CD14-positive monocyte (primary cell): ENCODE data around the gene HCK. TPM values are rescaled to one million over a fixed set of nuclear protein-coding genes. Genes with fewer than 3 reads are reported as not detected.
"Not testable (repeated sequence)": the region's sequence is repeated elsewhere in the genome, so short reads cannot be mapped to it uniquely, and the experiment has no call there.

Experiments
- DNase-seq, 3 donors: peaks; one replicate each; pipeline ENCODE4 v3.0.0-alpha.2; 2011 to 2022
- H2AFZ ChIP-seq: 2 replicates; pipeline ENCODE4 v1.6.0; 2012; ENCODE audit warnings: mild to moderate bottlenecking, low read depth, low read length, inconsistent platforms; ENCODE audit not compliant: insufficient read depth, poor library complexity, severe bottlenecking
- H3K27ac ChIP-seq, 2 donors: 1 replicate in 1 of 2; 2 replicates in 1 of 2; pipeline ENCODE4 v1.5.1; 2012 to 2013; ENCODE audit warnings: low read length in 2 of 2, control low read depth in 1 of 2, inconsistent platforms in 1 of 2, low read depth in 1 of 2, mild to moderate bottlenecking in 1 of 2
- H3K27me3 ChIP-seq, 2 donors: one replicate each; pipeline versions ENCODE4 v1.6.0 to v1.6.1; 2011 to 2013; ENCODE audit warnings: low read length in 2 of 2; ENCODE audit not compliant: control insufficient read depth in 2 of 2, insufficient read depth in 2 of 2
- H3K36me3 ChIP-seq, 2 donors: replicated peaks in 1 of 2; 1 replicate in 1 of 2; 2 replicates in 1 of 2; pipeline versions ENCODE4 v1.5.1 to v1.6.1; 2012 to 2013; ENCODE audit warnings: low read length in 2 of 2, control low read depth in 1 of 2, inconsistent platforms in 1 of 2, mild to moderate bottlenecking in 1 of 2; ENCODE audit not compliant: insufficient read depth in 2 of 2, control insufficient read depth in 1 of 2
- H3K4me1 ChIP-seq, 2 donors: 1 replicate in 1 of 2; 2 replicates in 1 of 2; pipeline versions ENCODE4 v1.5.1 to v1.6.1; 2012 to 2013; ENCODE audit warnings: low read length in 2 of 2, control low read depth in 1 of 2, inconsistent platforms in 1 of 2, mild to moderate bottlenecking in 1 of 2, moderate library complexity in 1 of 2; ENCODE audit not compliant: insufficient read depth in 2 of 2, control insufficient read depth in 1 of 2
- H3K4me2 ChIP-seq: replicated peaks from 2 replicates; pipeline ENCODE3; 2012; ENCODE audit warnings: low read length, moderate library complexity, mild to moderate bottlenecking; ENCODE audit not compliant: poor library complexity, severe bottlenecking; ENCODE audit errors: extremely low read depth
- H3K4me3 ChIP-seq, 3 experiments: fragments of 200-600 bp in 1 of 3; sonication (generic) in 1 of 3; replicated peaks in 1 of 3; 1 replicate in 2 of 3; 2 replicates in 1 of 3; pipeline ENCODE4 v1.5.1; 2011 to 2013; ENCODE audit warnings: low read length in 3 of 3, mild to moderate bottlenecking in 3 of 3, control low read depth in 2 of 3, low read depth in 2 of 3, inconsistent platforms in 1 of 3, moderate library complexity in 1 of 3
- H3K79me2 ChIP-seq: 2 replicates; pipeline ENCODE4 v1.6.0; 2012; ENCODE audit warnings: mild to moderate bottlenecking, control low read depth, inconsistent platforms, low read length, moderate library complexity; ENCODE audit not compliant: insufficient read depth
- H3K9ac ChIP-seq: 2 replicates; pipeline ENCODE4 v1.6.0; 2017; ENCODE audit warnings: low read length, mild to moderate bottlenecking; ENCODE audit not compliant: insufficient read depth, poor library complexity, severe bottlenecking
- H3K9me3 ChIP-seq, 2 donors: replicated peaks in 1 of 2; 1 replicate in 1 of 2; 2 replicates in 1 of 2; pipeline versions ENCODE4 v1.5.1 to v1.6.1; 2012 to 2013; ENCODE audit warnings: low read length in 2 of 2, control low read depth in 1 of 2; ENCODE audit not compliant: control insufficient read depth in 1 of 2, insufficient read depth in 1 of 2
- H4K20me1 ChIP-seq: 2 replicates; pipeline ENCODE4 v1.6.0; 2012; ENCODE audit warnings: mild to moderate bottlenecking, low read length, control low read depth, moderate library complexity; ENCODE audit not compliant: insufficient read depth
- H3K27ac Mint-ChIP-seq, 7 donors: one replicate each; pipeline ENCODE4 v1.8.0; 2020; ENCODE audit warnings: mild to moderate bottlenecking in 7 of 7, mixed read lengths in 7 of 7, moderate library complexity in 6 of 7, inconsistent platforms in 2 of 7
- H3K27me3 Mint-ChIP-seq, 3 donors: one replicate each; pipeline ENCODE4 v1.8.0; 2021 to 2022; ENCODE audit warnings: low read depth in 3 of 3, mild to moderate bottlenecking in 3 of 3, mixed read lengths in 3 of 3, moderate library complexity in 3 of 3, inconsistent platforms in 1 of 3
- H3K36me3 Mint-ChIP-seq, 2 donors: one replicate each; pipeline ENCODE4 v1.8.0; 2020; ENCODE audit warnings: mixed read lengths in 2 of 2, inconsistent platforms in 1 of 2, mild to moderate bottlenecking in 1 of 2
- H3K4me1 Mint-ChIP-seq: one replicate; pipeline ENCODE4 v1.8.0; 2020; ENCODE audit warnings: mild to moderate bottlenecking, mixed read lengths
- H3K4me3 Mint-ChIP-seq, 2 donors: one replicate each; pipeline ENCODE4 v1.8.0; 2020; ENCODE audit warnings: mild to moderate bottlenecking in 2 of 2, mixed read lengths in 2 of 2, moderate library complexity in 1 of 2
- H3K9me3 Mint-ChIP-seq, 7 donors: one replicate each; pipeline ENCODE4 v1.8.0; 2020 to 2022; ENCODE audit warnings: mixed read lengths in 7 of 7, mild to moderate bottlenecking in 6 of 7, moderate library complexity in 6 of 7, inconsistent platforms in 2 of 7
- CTCF ChIP-seq: fragments of 200-600 bp; IDR thresholded peaks from one replicate; pipeline ENCODE4 v1.8.0; 2022; ENCODE audit warnings: antibody characterized with exemption, mild to moderate bottlenecking
- WGBS: methylation state at CpG from one replicate; pipeline ENCODE4 v1.1.5; 2013; ENCODE audit warnings: missing lambda C conversion rate; ENCODE audit not compliant: insufficient coverage; 5-methylcytosine and 5-hydroxymethylcytosine counted together
- intact Hi-C, 2 donors: fragments of 100-400 bp; cut with micrococcal nuclease; formaldehyde crosslinking; loops; one replicate each; pipeline versions ENCODE4 v1.15.0 to v1.15.1; 2023
- polyA plus RNA-seq, 3 donors: library from polyadenylated mRNA; depleted of rRNA in 1 of 3; unstranded in 2 of 3; stranded (reverse) in 1 of 3; fragments of 300-500 nt in 2 of 3; fragments of >200 nt in 1 of 3; fragmentation: Illumina TruSeq in 2 of 3; gene quantifications; 1 replicate in 2 of 3; 2 replicates in 1 of 3; pipeline ENCODE4 v1.2.3, GENCODE V29; 2012 to 2021

HCK gene
- polyA plus RNA-seq, 3 donors = 430 to 688 (median 526) TPM

- H3K9me3 ChIP-seq = no peaks in the 10 kb centered on the region
- peak overlapping the region in 1 of 2 donors; percentile 48 for H3K27ac ChIP-seq
- peak overlapping the region; percentile 69 to 70 for H3K4me3 Mint-ChIP-seq
- intact Hi-C loops = loop anchor here in 1 of 2 donors (5.0 to 10.0 kb wide), 3 partner anchors 36 to 206 kb away; no protein-coding TSS in a partner anchor
- no peaks in the 10 kb centered on the region for H3K79me2 ChIP-seq
- peaks cover 0 to 5% (median 0%) of the 10 kb centered on the region in 7 donors for H3K9me3 Mint-ChIP-seq
- peaks cover 2 to 11% (median 7%) of the 10 kb centered on the region in 3 donors for H3K27me3 Mint-ChIP-seq
- DNase-seq = peak; percentile 58 to 73 (median 72)
- peak overlapping the region; percentile 1 to 74 (median 19) for H3K4me3 ChIP-seq
- peak overlapping the region in 6 of 7 donors; percentile 49 to 81 (median 71) for H3K27ac Mint-ChIP-seq
- H3K9ac ChIP-seq = peak overlapping the region; percentile 49
- WGBS = 29% methylated on average over 47 of the region's 59 CpGs
- peak overlapping the region; percentile 79 for H2AFZ ChIP-seq
- H3K36me3 ChIP-seq = no peaks in the 10 kb centered on the region
- H3K4me1 ChIP-seq = peaks cover 52 to 57% of the 10 kb centered on the region in 2 donors
- no peaks in the 10 kb centered on the region for H3K36me3 Mint-ChIP-seq
- no peaks in the 10 kb centered on the region for H4K20me1 ChIP-seq
- peak; percentile 100 for TF ChIP-seq CTCF
- peak overlapping the region; percentile 75 for H3K4me2 ChIP-seq
- peaks cover 52% of the 10 kb centered on the region for H3K4me1 Mint-ChIP-seq
- no peaks in the 10 kb centered on the region for H3K27me3 ChIP-seq
Measured at GRCh38 chr20:32031007-32031958, 20.8 kb upstream of the HCK start.

DNA sequence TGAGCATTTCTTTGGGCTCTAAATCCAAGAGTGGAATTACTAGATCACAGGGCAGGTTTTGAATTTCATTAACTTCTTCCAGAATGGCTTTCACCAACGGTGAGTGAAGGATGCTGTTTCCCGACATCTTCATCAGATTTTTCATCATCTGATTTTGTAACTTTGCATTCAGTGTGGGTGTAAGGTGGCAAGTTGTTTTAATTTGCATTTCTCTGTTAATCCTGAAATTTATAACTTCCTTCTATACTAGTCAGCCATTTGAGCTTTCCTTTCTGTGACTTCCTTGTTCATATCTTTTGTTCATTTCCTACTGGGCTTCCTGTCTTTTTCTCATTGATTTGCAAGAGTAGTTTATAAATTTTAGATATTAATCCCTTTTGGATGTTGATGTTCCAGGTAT is 18.7 kb upstream of the HCK start:
- Histone ChIP-seq H3K36me3 (no peaks in the 10 kb centered on the region), H3K4me3 (peak overlapping the region in 1 of 3 experiments; percentile 51), H3K4me1 (peaks cover 73 to 77% of the 10 kb centered on the region in 2 donors), H3K79me2 (peaks cover 5% of the 10 kb centered on the region), H2AFZ (no peak overlapping the region), H3K4me2 (peak overlapping the region; percentile 65), H3K9ac (peak overlapping the region; percentile 66), H3K27ac (peak overlapping the region; percentile 94 to 99), H4K20me1 (no peaks in the 10 kb centered on the region), H3K27me3 (no peaks in the 10 kb centered on the region), H3K9me3 (peaks cover 0 to 6% of the 10 kb centered on the region in 2 donors)
- peaks cover 2 to 11% (median 3%) of the 10 kb centered on the region in 3 donors for H3K27me3 Mint-ChIP-seq
- H3K36me3 Mint-ChIP-seq = peaks cover 0 to 3% of the 10 kb centered on the region in 2 donors
- peaks cover 72% of the 10 kb centered on the region for H3K4me1 Mint-ChIP-seq
- H3K9me3 Mint-ChIP-seq = peaks cover 3 to 10% (median 6%) of the 10 kb centered on the region in 7 donors
- WGBS = no CpG with 5 or more reads among the region's 2 CpGs
- peak in 2 of 3 donors; percentile 31 to 49 for DNase-seq
- peak overlapping the region; percentile 96 to 100 (median 98) for H3K27ac Mint-ChIP-seq
- H3K4me3 Mint-ChIP-seq = peak overlapping the region; percentile 10 to 14
- intact Hi-C loops = loop anchor here in 1 of 2 donors (5.0 to 10.0 kb wide), 3 partner anchors 34 to 209 kb away; no protein-coding TSS in a partner anchor
- TF ChIP-seq CTCF = no peak

DNA sequence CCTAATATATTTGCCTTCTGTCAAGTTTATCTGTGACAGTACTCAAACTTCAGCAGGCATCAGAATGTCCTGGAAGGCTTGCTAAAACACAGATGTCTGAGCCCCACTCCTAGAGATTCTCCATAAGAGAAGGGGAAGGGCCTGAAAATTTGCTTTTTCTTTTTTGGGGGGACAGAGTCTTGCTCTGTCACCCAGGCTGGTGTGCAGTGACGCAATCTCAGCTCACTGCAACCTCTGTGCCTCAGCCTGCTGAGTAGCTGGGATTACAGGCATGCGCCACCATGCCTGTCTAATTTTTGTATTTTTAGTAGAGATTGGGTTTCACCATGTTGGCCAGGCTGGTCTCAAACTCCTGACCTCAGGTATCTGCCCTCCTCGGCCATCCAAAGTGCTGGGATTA is 18.3 kb upstream of the HCK start:
- not testable (repeated sequence) for H3K36me3 Mint-ChIP-seq, H3K36me3 ChIP-seq, H3K27me3 ChIP-seq, H3K9me3 Mint-ChIP-seq, H2AFZ ChIP-seq, H4K20me1 ChIP-seq, H3K9me3 ChIP-seq, H3K79me2 ChIP-seq
- WGBS = 0% methylated on average over 1 of the region's 3 CpGs
- Histone ChIP-seq H3K27ac (peak overlapping the region; percentile 94 to 99), H3K4me1 (peaks cover 77 to 81% of the 10 kb centered on the region in 2 donors), H3K4me2 (peak overlapping the region; percentile 65), H3K4me3 (peak overlapping the region in 1 of 3 experiments; percentile 51), H3K9ac (peak overlapping the region; percentile 66)
- DNase-seq = peak; percentile 52 to 77 (median 70)
- peaks cover 2 to 11% (median 3%) of the 10 kb centered on the region in 3 donors for H3K27me3 Mint-ChIP-seq
- peak overlapping the region; percentile 48 to 81 for H3K4me3 Mint-ChIP-seq
- peaks cover 75% of the 10 kb centered on the region for H3K4me1 Mint-ChIP-seq
- intact Hi-C loops = loop anchor here in 1 of 2 donors (5.0 to 10.0 kb wide), 3 partner anchors 34 to 209 kb away; no protein-coding TSS in a partner anchor
- H3K27ac Mint-ChIP-seq = peak overlapping the region; percentile 96 to 100 (median 98)
